Stimulated activated CD4-positive, alpha-beta T cell treated with anti-CD3 and anti-CD28 coated beads, Interleukin-1b, Interleukin-23, amount 100 ng/mL, for 1 hour (primary cell): ENCODE measurements around the gene ACSS3.

Experiments used
- DNase-seq, 2 donors: peaks; one replicate each; pipeline ENCODE4 v3.0.0-alpha.2; 2020; ENCODE audit warnings: low read depth in 2 of 2

Gene ACSS3

DNA sequence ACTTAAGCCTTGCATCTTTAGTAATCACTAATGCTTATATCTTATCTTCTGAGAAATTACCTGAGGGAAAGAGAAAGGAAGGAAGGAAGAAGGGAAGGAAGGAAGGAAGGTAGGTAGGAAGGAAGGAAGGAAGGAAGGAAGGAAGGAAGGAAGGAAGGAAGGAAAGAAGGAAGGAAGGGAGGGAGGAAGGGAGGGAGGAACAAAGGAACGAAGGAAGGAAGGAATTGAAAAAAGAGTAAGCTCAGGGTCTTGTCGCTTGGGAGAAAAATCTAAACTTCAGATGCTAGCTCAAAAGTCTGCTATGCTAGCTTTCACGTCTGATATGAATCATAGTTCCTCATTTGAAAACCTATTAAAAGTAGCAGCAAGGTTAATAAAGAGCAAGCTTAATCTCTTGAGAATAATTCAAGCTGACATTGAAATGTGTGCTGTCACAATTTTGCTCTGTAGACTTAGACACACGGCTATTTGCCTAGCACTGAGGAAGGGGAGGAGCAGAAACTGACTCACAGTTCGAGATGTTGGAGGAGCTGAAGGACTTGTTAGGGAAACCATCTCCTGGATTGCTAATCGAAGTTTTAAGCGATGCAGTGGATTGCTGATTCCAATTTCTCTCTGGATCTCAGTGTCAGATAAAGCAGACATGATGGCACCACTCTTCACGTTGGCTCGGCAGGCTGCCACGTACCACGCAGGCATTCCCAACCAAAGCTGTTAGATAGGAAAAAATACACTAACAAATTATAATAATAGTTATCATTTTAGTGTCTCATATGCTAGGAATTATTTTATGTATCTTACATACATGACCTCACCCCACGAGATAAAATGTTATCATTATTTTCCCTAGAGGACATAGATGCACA lies 216.7 kb downstream of the ACSS3 start:
- DNase-seq, result no peak

DNA sequence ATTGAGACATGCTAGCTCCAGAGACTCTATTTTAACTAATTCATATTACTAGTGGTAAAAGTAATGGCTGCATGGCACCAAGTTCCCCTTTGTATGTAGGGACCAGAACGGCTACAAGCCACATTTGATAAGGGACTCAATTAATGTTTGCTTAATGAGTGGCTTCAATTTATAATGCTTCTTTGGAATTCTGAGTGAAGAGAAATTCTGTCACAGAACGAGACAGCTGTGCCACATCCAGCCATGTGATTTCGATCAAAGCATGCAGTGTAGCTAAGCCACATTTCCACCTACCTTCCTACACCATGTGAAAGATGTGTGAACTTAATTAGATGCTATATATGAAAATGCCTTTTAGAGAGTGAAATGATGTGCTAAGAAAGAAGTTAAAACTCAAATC lies 217.4 kb downstream of the ACSS3 start:
- DNase-seq, result no peak

DNA sequence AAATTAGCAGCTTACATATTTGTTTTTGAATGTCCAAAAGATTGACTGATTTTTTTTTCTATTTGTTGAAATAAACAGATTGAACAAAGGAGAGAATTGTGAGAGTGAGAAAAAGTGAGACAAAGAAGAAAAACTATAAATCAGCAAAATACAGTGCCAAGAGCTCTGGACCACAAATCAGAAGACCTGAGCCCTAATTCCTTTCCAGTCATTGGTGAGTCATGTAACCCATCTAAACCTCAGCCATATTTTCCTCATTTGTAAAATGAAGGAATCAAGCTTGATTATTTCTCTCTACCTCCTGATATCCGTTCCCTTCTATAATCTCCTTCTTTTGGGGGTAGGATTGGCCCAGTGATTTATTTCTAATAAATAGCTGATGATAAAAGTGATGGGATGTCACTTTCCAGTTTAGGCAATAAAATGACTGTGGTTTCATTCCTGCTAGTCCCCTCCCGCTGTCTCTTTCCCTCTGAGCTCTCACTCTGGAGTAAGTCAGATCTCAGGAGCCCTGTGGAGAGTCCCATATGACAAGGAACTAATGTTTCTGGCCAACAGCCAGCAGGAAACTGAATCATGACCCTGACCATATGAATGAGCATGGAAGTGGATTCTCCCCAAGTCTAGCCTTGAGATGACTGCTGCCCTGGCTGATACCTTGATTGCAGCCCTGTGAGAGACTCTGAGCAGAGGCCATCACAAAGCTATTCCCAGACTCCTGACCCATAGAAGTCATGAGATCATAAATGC lies 218.9 kb downstream of the ACSS3 start:
- DNase-seq, result no peak

DNA sequence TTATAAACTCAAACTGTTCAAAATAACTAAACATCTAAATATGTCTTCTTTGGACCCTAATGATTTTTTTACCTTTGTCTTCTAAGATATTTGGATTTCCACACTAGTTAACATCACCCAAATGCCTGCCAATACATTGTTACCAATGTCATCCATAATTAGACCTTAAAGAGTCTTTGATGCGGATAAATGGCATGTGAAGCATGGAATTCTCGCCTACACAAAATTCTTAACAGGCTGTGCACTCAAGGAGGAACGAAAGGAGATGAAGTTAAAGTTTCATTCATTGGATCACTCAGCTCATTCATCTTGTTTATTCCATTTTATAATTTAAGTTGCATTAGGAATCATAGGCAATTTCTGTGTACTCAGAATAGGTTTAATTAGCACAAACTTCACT lies 219.7 kb downstream of the ACSS3 start:
- DNase-seq, result no peak

DNA sequence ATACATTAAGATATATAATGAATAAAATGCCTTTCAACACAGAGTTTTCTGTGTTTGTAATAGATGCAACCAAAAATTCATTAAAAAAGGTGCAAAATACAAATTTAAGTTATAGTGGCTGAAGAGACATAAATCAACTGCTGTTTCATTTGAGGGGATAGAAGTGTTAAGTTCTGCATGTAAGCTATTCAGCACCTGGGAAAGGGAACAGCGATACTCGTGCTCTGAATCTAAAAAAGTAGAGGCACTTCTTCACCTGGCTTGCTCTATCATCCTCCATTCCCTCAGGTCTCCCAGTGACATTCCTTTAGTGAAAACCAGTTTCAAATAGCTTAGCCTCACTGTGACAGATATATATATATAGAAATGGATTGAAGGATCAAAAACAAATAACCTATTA lies 222.6 kb downstream of the ACSS3 start:
- DNase-seq, result no peak

DNA sequence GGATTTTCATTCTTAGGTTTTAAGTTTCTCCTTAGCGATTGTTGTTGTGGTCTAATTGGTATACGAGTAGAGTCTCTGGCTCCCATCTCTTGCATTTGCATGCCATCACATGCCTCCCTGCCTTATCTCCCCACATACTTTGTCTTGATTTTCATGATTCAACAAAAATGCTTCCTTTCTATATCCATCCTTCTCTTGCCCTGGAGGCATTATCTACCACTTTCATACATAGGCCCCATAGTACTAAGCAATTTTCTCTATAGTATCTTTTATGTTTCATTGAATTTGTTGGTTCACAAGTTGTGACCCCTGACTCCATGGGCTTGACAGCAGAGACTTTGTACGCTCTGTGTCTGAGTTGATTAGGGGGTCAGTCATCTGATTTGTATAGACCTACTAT lies 226.1 kb downstream of the ACSS3 start:
- DNase-seq, result no peak
